Subcutaneous adipose tissue (tissue), 4 donors: ENCODE results near the gene MAPK8. TPM values are rescaled to one million over a fixed set of nuclear protein-coding genes. Genes with fewer than 3 reads are reported as not detected.

ENCODE experiments used
- total RNA-seq, 4 donors: library from RNA; depleted of rRNA; stranded (reverse); fragments of >200 nt; gene quantifications; one replicate each; pipeline ENCODE4 v1.1.0, GENCODE V29; 2016
- TF ChIP-seq, protein P1 (sequence below): fragments of 450-650 bp; IDR thresholded peaks from one replicate; pipeline ENCODE4 v1.5.1; 2016; ENCODE audit warnings: low read depth, mild to moderate bottlenecking, control low read depth, antibody characterized with exemption, moderate library complexity

Gene MAPK8
- total RNA-seq, 4 donors from 2014 or later: 34.1 to 72.2 (median 36.5) TPM

DNA sequence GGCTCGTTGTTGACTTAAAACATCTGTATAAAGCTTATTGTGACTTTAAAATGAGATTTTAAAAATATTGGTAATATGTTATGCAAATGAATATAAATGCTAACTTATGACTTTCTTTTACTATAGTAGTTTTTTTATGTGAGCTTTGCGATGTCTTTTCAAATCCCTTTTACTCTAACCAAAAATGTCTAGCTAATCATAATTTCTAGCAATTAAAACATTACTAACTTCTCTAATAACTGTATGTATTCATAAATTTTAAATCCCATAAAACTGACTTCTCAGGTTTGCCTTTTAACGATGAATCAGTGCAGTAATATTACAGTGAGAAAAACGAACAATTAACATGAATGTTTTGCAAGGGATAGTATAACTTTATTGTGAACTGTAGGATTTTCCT, 113.2 kb downstream of the MAPK8 start:
- TF ChIP-seq, protein P1, sequence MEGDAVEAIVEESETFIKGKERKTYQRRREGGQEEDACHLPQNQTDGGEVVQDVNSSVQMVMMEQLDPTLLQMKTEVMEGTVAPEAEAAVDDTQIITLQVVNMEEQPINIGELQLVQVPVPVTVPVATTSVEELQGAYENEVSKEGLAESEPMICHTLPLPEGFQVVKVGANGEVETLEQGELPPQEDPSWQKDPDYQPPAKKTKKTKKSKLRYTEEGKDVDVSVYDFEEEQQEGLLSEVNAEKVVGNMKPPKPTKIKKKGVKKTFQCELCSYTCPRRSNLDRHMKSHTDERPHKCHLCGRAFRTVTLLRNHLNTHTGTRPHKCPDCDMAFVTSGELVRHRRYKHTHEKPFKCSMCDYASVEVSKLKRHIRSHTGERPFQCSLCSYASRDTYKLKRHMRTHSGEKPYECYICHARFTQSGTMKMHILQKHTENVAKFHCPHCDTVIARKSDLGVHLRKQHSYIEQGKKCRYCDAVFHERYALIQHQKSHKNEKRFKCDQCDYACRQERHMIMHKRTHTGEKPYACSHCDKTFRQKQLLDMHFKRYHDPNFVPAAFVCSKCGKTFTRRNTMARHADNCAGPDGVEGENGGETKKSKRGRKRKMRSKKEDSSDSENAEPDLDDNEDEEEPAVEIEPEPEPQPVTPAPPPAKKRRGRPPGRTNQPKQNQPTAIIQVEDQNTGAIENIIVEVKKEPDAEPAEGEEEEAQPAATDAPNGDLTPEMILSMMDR: no peak

- TF ChIP-seq, protein P1: no peak
Measured at GRCh38 chr10:48423884-48424283, 117.4 kb downstream of the MAPK8 start.

GRCh38 chr10:48428896-48429295, 122.4 kb downstream of the MAPK8 start:
- TF ChIP-seq, protein P1: no peak

- TF ChIP-seq, protein P1: no peak
Measured at GRCh38 chr10:48429309-48429708, 122.8 kb downstream of the MAPK8 start.

- TF ChIP-seq, protein P1: no peak
Measured at GRCh38 chr10:48430402-48430993, 124.0 kb downstream of the MAPK8 start.

DNA sequence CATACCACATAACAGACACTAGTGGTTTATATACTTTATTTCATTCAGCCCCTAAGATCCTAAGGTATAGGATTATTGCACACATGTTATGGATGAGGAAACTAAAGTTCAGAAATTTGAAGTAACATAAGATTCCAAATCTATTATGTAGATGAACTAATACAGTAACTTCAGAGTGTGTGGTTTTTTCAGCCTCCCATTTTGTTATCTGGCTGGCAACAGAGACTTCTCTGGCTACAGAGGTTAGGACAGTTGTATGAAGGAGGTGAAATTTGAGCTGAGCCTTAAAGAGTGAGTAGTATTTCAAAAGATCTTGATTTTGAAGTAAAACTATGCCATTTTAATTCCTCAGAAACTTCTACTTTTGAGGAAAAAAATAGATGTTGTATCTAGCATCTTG, 125.4 kb downstream of the MAPK8 start:
- TF ChIP-seq, protein P1: no peak

GRCh38 chr10:48437546-48437945, 131.1 kb downstream of the MAPK8 start:
- TF ChIP-seq, protein P1: no peak
